ENCODE measurements around the gene CHMP6. TPM values are rescaled to one million over a fixed set of nuclear protein-coding genes. Genes with fewer than 3 reads are reported as not detected.
A peak's percentile ranks its signal among the peaks of the same experiment; 100 is the strongest.
"Not testable (repeated sequence)": the region's sequence is repeated elsewhere in the genome, so short reads cannot be mapped to it uniquely, and the experiment has no call there.

Gene CHMP6
- total and polyA plus RNA-seq, 9 of the 15 experiments (the other 6 are each of a cell fraction or from before 2014, with no cell fraction given), result 0.25 to 30.4 (median 13.4) TPM

DNA sequence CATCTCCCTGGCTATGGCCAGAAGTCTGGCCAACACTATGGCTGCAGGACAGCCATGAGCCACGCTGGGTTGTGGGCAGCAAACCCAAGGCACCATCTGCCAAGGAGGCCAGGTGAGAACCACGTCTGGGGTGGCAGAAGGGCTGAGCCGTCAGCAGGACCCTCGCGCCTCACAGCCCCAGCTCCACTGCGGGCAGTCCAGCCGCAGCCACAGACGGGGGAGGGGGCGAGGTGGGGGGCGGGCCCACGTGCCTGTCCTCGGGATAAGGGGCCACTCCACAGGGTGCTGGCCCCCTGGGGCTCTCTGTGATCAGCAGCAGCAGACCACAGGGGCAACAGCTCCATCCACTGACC lies 36.8 kb downstream of the CHMP6 start (continued):
- TF ChIP-seq, protein P1, sequence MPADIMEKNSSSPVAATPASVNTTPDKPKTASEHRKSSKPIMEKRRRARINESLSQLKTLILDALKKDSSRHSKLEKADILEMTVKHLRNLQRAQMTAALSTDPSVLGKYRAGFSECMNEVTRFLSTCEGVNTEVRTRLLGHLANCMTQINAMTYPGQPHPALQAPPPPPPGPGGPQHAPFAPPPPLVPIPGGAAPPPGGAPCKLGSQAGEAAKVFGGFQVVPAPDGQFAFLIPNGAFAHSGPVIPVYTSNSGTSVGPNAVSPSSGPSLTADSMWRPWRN (IDR thresholded peaks at IDR 0.05; ENCODE audit: low read depth), result no peak
- no peak for TF ChIP-seq ZC3H8 (IDR thresholded peaks at IDR 0.05)
- no peak for TF ChIP-seq ZNF561 (CRISPR knock-in tag; conservative IDR thresholded peaks at IDR 0.05)
- TF ChIP-seq SP1 (CRISPR knock-in tag; IDR thresholded peaks at IDR 0.05), result no peak
- TF ChIP-seq ZNF165 (CRISPR knock-in tag; IDR thresholded peaks at IDR 0.05; ENCODE audit: borderline replicate concordance), result no peak

DNA sequence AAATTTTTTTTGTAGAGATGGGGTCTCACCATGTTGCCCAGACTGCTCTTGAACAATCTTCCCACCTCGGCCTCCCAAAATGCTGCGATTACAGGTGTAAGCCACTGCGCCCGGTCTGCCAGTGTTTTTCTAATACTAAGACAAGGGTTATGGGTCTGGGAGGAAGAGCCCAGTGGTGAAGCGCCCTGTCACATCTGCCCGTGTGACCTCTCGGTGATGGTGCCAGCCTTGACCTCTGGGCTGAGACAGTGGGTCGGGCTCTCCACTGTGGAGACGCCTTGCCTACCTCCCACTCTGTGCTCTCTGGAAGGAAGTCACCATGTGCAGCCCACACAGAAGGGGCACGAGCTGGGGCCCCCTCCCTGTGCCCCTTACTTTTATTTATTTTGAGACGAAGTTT lies 38.2 kb downstream of the CHMP6 start:
- ChIA-PET CTCF (ENCODE audit: low intra/inter-chr PET ratio) (no interaction called here), POLR2A (interaction anchor here (0.6 kb wide), 1 partner anchor 283 kb away, joined by 3 read pairs; no protein-coding TSS in a partner anchor)
- no peak for ATAC-seq
- TF ChIP-seq ZNF79 (CRISPR knock-in tag; IDR thresholded peaks at IDR 0.05; ENCODE audit: low read depth), result no peak
- 68% methylated on average over 11 of the region's 11 CpGs for WGBS (ENCODE audit: insufficient coverage, low coverage, missing lambda C conversion rate)
- no peak for DNase-seq (ENCODE audit: extremely low read depth in 1 of 4, low spot score in 3 of 4)
- Histone ChIP-seq H4K20me1 (replicated peaks; ENCODE audit: control insufficient read depth, insufficient read depth, low read length) (no peaks in the 10 kb centered on the region), H2AFZ (ENCODE audit: low read depth, low read length) (no peak overlapping the region), H3K9me1 (ENCODE audit: control insufficient read depth, insufficient read depth, low read length) (no peaks in the 10 kb centered on the region), H3K4me3 (no peak overlapping the region), H3K36me3 (ENCODE audit: control insufficient read depth, insufficient read depth, low read length) (no peaks in the 10 kb centered on the region), H3K27me3 (ENCODE audit: control insufficient read depth in 2 of 2, insufficient read depth in 2 of 2, low read length in 2 of 2) (0 out of 5 replicates have a peak, but pooled peaks cover 0 to 4% of the 10 kb centered on the region in 2 experiments), H3K27ac (ENCODE audit: extremely low read depth, low read depth, low read length) (no peak overlapping the region), H3K4me2 (ENCODE audit: insufficient read depth, low read length) (no peak overlapping the region), H3K9ac (ENCODE audit: insufficient read depth in 1 of 2, low read depth in 2 of 2, low read length in 2 of 2) (no peak overlapping the region), H3K4me1 (replicated peaks in 1 of 2; ENCODE audit: control insufficient read depth in 2 of 2, insufficient read depth in 2 of 2, low read length in 2 of 2) (peaks cover 8 to 68% of the 10 kb centered on the region in 2 experiments), H3K79me2 (ENCODE audit: control insufficient read depth, insufficient read depth, low read length) (peaks cover 5% of the 10 kb centered on the region; the same call in 2 of the 3 replicates), H3K9me3 (replicated peaks; ENCODE audit: control insufficient read depth, insufficient read depth, low read depth, low read length) (no peaks in the 10 kb centered on the region)
- in situ Hi-C loops (cut with MboI) (no loop called here), intact Hi-C loops (cut with micrococcal nuclease) (no loop called here)
- BruUV-seq (replicated peaks), result no TSS peak
- FAIRE-seq, result no peak

DNA sequence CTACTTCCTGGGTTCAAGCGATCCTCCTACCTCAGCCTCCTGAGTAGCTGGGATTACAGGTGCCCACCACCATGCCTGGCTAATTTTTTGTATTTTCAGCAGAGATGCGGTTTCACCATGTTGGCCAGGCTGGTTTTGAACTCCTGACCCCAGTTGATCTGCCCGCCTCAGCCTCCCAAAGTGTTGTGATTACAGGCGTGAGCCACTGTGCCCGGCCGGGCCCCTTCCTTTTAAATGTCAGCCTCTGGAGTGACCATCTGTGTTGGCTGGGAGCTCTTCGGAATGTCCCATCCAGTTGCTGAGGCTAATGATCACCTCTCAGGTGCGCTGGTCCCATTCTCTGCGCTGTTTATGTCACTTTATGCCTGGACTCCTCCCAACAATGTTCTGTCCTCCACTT lies 38.7 kb downstream of the CHMP6 start:
- H3K27me3 ChIP-seq (ENCODE audit: control insufficient read depth in 2 of 2, insufficient read depth in 2 of 2, low read length in 2 of 2); in situ Hi-C loops (cut with MboI); H2AFZ ChIP-seq (ENCODE audit: low read depth, low read length); ATAC-seq; H3K9me3 ChIP-seq (replicated peaks; ENCODE audit: control insufficient read depth, insufficient read depth, low read depth, low read length); H3K79me2 ChIP-seq (ENCODE audit: control insufficient read depth, insufficient read depth, low read length); CTCF ChIA-PET (ENCODE audit: low intra/inter-chr PET ratio); H3K27ac ChIP-seq (ENCODE audit: extremely low read depth, low read depth, low read length); H3K9me1 ChIP-seq (ENCODE audit: control insufficient read depth, insufficient read depth, low read length); H4K20me1 ChIP-seq (replicated peaks; ENCODE audit: control insufficient read depth, insufficient read depth, low read length); intact Hi-C loops (cut with micrococcal nuclease); H3K36me3 ChIP-seq (ENCODE audit: control insufficient read depth, insufficient read depth, low read length); H3K4me3 ChIP-seq; BruUV-seq (replicated peaks); FAIRE-seq; H3K4me2 ChIP-seq (ENCODE audit: insufficient read depth, low read length); DNase-seq (ENCODE audit: extremely low read depth in 1 of 4, low spot score in 3 of 4): not testable (repeated sequence)
- peaks cover 8 to 69% of the 10 kb centered on the region in 2 experiments for H3K4me1 ChIP-seq (replicated peaks in 1 of 2; ENCODE audit: control insufficient read depth in 2 of 2, insufficient read depth in 2 of 2, low read length in 2 of 2)
- peak overlapping the region in 1 of 2 experiments; percentile 43; a peak in 1 of 4 replicates for H3K9ac ChIP-seq (ENCODE audit: insufficient read depth in 1 of 2, low read depth in 2 of 2, low read length in 2 of 2)
- POLR2A ChIA-PET, result interaction anchor here (0.6 to 0.8 kb wide), 2 partner anchors 162 to 282 kb away, joined by 3 read pairs; no protein-coding TSS in a partner anchor
- WGBS (ENCODE audit: insufficient coverage, low coverage, missing lambda C conversion rate), result 67% methylated on average over 9 of the region's 9 CpGs
